ENCODE results near the gene RPL27A.

The RPL27A gene

GRCh38 chr11:8671651-8672062 is 10.9 kb upstream of the RPL27A start:
- H3K36me3 ChIP-seq (ENCODE audit: control insufficient read depth, low read length), result peaks cover 32% of the 10 kb centered on the region
- H3K4me3 ChIP-seq (ENCODE audit: low read length), result no peak overlapping the region
- no peak overlapping the region for H3K4me2 ChIP-seq (ENCODE audit: low read length)
- H3K27me3 ChIP-seq (ENCODE audit: control insufficient read depth, low read length), result no peaks in the 10 kb centered on the region
- H3K79me2 ChIP-seq (ENCODE audit: control insufficient read depth, low read length), result no peaks in the 10 kb centered on the region
- TF ChIP-seq, protein P1, sequence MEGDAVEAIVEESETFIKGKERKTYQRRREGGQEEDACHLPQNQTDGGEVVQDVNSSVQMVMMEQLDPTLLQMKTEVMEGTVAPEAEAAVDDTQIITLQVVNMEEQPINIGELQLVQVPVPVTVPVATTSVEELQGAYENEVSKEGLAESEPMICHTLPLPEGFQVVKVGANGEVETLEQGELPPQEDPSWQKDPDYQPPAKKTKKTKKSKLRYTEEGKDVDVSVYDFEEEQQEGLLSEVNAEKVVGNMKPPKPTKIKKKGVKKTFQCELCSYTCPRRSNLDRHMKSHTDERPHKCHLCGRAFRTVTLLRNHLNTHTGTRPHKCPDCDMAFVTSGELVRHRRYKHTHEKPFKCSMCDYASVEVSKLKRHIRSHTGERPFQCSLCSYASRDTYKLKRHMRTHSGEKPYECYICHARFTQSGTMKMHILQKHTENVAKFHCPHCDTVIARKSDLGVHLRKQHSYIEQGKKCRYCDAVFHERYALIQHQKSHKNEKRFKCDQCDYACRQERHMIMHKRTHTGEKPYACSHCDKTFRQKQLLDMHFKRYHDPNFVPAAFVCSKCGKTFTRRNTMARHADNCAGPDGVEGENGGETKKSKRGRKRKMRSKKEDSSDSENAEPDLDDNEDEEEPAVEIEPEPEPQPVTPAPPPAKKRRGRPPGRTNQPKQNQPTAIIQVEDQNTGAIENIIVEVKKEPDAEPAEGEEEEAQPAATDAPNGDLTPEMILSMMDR (IDR thresholded peaks at IDR 0.05; ENCODE audit: low read depth, low read length, poor library complexity, severe bottlenecking), result no peak
- no peak for TF ChIP-seq EZH2phosphoT487 (IDR thresholded peaks at IDR 0.05; ENCODE audit: borderline replicate concordance, low read length)
- H3K27ac ChIP-seq (ENCODE audit: low read depth, low read length), result no peak overlapping the region
- H3K4me1 ChIP-seq (ENCODE audit: control insufficient read depth, low read length), result no peaks in the 10 kb centered on the region
- no peaks in the 10 kb centered on the region for H4K20me1 ChIP-seq (ENCODE audit: control insufficient read depth, insufficient read depth, low read depth, low read length)
- no peaks in the 10 kb centered on the region for H3F3A ChIP-seq (ENCODE audit: control insufficient read depth, insufficient read depth)
- no peaks in the 10 kb centered on the region for H3K9me2 ChIP-seq (replicated peaks; ENCODE audit: control insufficient read depth, low read length)
- no peaks in the 10 kb centered on the region for H3K9me3 ChIP-seq (ENCODE audit: control insufficient read depth, insufficient read depth, low read length)

DNA sequence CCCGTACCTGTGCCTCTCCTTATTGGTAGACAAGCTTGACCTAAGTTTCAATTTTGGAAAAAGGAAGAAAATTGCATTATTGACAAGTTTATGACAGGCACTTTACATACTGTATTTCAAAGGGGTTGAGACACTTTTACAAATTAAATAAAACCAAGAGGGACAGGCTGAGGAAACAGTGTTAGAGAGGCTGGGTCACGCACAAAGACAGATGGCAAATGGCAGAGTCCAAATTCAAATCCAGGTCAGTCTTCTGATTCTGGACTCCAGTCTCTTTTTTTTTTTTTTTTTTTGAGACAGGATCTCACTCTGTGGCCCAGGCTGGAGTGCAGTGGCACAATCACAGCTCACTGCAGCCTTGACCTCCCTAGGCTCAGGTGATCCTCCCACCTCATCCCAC is 10.2 kb upstream of the RPL27A start:
- Histone ChIP-seq H3K27me3 (ENCODE audit: control insufficient read depth, low read length) (no peaks in the 10 kb centered on the region), H3K36me3 (ENCODE audit: control insufficient read depth, low read length) (peaks cover 36% of the 10 kb centered on the region), H3K9me3 (ENCODE audit: control insufficient read depth, insufficient read depth, low read length) (no peaks in the 10 kb centered on the region), H3K4me2 (ENCODE audit: low read length) (no peak overlapping the region), H3K27ac (ENCODE audit: low read depth, low read length) (no peak overlapping the region), H3K4me3 (ENCODE audit: low read length) (no peak overlapping the region), H3K79me2 (ENCODE audit: control insufficient read depth, low read length) (no peaks in the 10 kb centered on the region), H3K9me2 (replicated peaks; ENCODE audit: control insufficient read depth, low read length) (no peaks in the 10 kb centered on the region), H4K20me1 (ENCODE audit: control insufficient read depth, insufficient read depth, low read depth, low read length) (no peaks in the 10 kb centered on the region), H3F3A (ENCODE audit: control insufficient read depth, insufficient read depth) (no peaks in the 10 kb centered on the region), H3K4me1 (ENCODE audit: control insufficient read depth, low read length) (no peaks in the 10 kb centered on the region)
- TF ChIP-seq, protein P1 (IDR thresholded peaks at IDR 0.05; ENCODE audit: low read depth, low read length, poor library complexity, severe bottlenecking), result no peak
- no peak for TF ChIP-seq EZH2phosphoT487 (IDR thresholded peaks at IDR 0.05; ENCODE audit: borderline replicate concordance, low read length)

DNA sequence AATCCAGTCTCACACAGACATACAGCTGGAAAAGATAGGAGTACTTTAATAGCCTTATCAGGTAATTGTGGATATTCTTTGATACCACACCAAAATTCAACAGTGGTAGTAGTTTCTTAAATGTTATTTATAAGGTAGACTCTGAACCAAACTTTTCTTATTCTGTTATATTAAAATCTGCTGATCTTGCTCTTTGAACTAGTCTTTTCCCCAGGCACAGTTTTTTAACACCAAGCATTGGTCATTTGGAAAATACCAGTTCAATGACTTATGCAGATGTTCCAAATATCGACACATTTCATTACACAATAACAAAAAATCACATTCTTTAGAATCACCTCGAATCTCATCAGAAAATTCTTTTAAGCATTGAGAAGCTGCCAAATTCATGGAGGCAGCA is 7.7 kb upstream of the RPL27A start:
- Histone ChIP-seq H3K9me3 (ENCODE audit: control insufficient read depth, insufficient read depth, low read length) (no peaks in the 10 kb centered on the region), H3K4me2 (ENCODE audit: low read length) (no peak overlapping the region), H3K27ac (ENCODE audit: low read depth, low read length) (no peak overlapping the region), H3F3A (ENCODE audit: control insufficient read depth, insufficient read depth) (no peaks in the 10 kb centered on the region; the same call in 1 of the 2 replicates), H3K27me3 (ENCODE audit: control insufficient read depth, low read length) (no peaks in the 10 kb centered on the region), H3K79me2 (ENCODE audit: control insufficient read depth, low read length) (no peaks in the 10 kb centered on the region), H3K36me3 (ENCODE audit: control insufficient read depth, low read length) (peaks cover 47% of the 10 kb centered on the region), H3K4me1 (ENCODE audit: control insufficient read depth, low read length) (no peaks in the 10 kb centered on the region), H3K4me3 (ENCODE audit: low read length) (no peak overlapping the region), H3K9me2 (replicated peaks; ENCODE audit: control insufficient read depth, low read length) (no peaks in the 10 kb centered on the region), H4K20me1 (ENCODE audit: control insufficient read depth, insufficient read depth, low read depth, low read length) (no peaks in the 10 kb centered on the region)
- TF ChIP-seq, protein P1 (IDR thresholded peaks at IDR 0.05; ENCODE audit: low read depth, low read length, poor library complexity, severe bottlenecking), result no peak

GRCh38 chr11:8676458-8676857 is 6.1 kb upstream of the RPL27A start:
- Histone ChIP-seq H4K20me1 (ENCODE audit: control insufficient read depth, insufficient read depth, low read depth, low read length) (no peaks in the 10 kb centered on the region), H3K27me3 (ENCODE audit: control insufficient read depth, low read length) (no peaks in the 10 kb centered on the region), H3K4me3 (ENCODE audit: low read length) (no peak overlapping the region), H3K79me2 (ENCODE audit: control insufficient read depth, low read length) (peaks cover 3% of the 10 kb centered on the region), H3K9me3 (ENCODE audit: control insufficient read depth, insufficient read depth, low read length) (no peaks in the 10 kb centered on the region), H3K36me3 (ENCODE audit: control insufficient read depth, low read length) (peaks cover 46% of the 10 kb centered on the region), H3K4me1 (ENCODE audit: control insufficient read depth, low read length) (peaks cover 2% of the 10 kb centered on the region), H3K9me2 (replicated peaks; ENCODE audit: control insufficient read depth, low read length) (no peaks in the 10 kb centered on the region), H3K4me2 (ENCODE audit: low read length) (no peak overlapping the region), H3F3A (ENCODE audit: control insufficient read depth, insufficient read depth) (peaks cover 3% of the 10 kb centered on the region; the same call in 1 of the 2 replicates), H3K27ac (ENCODE audit: low read depth, low read length) (no peak overlapping the region)
- TF ChIP-seq, protein P1 (IDR thresholded peaks at IDR 0.05; ENCODE audit: low read depth, low read length, poor library complexity, severe bottlenecking), result no peak
- no peak for TF ChIP-seq EZH2phosphoT487 (IDR thresholded peaks at IDR 0.05; ENCODE audit: borderline replicate concordance, low read length)
